ENCODE data around the gene GPC3. TPM values are rescaled to one million over a fixed set of nuclear protein-coding genes. Genes with fewer than 3 reads are reported as not detected.

The GPC3 gene
- total RNA-seq, 4 donors from 2014 or later, result 8.4 to 28.2 (median 20.4) TPM

- 83 to 87% methylated on average over 2 of the region's 2 CpGs for WGBS, 2 donors
- Histone ChIP-seq H3K9me3 (no peaks in the 10 kb centered on the region), H3K4me3 (replicated peaks in 1 of 3) (no peak overlapping the region), H3K36me3 (no peaks in the 10 kb centered on the region), H3K4me1 (peaks cover 0 to 4% of the 10 kb centered on the region in 2 donors), H3K27ac (no peak overlapping the region), H3K27me3 (peaks cover 4% of the 10 kb centered on the region)
- intact Hi-C loops (cut with DNase I), result no loop called here
- no peak for DNase-seq
- TF ChIP-seq CTCF (IDR thresholded peaks at IDR 0.05) (no peak), POLR2A (IDR thresholded peaks at IDR 0.05) (no peak)
Measured at GRCh38 chrX:133980406-133980805, 5.0 kb downstream of the GPC3 start.

- no peaks in the 10 kb centered on the region for H3K36me3 ChIP-seq
- no peak overlapping the region for H3K27ac ChIP-seq
- no peak for DNase-seq
- no peaks in the 10 kb centered on the region for H3K9me3 ChIP-seq
- no peaks in the 10 kb centered on the region for H3K4me1 ChIP-seq
- H3K4me3 ChIP-seq (replicated peaks in 1 of 3), result no peak overlapping the region
- TF ChIP-seq POLR2A (IDR thresholded peaks at IDR 0.05) (no peak), CTCF (IDR thresholded peaks at IDR 0.05) (no peak)
- intact Hi-C loops (cut with DNase I), result no loop called here
- peaks cover 4% of the 10 kb centered on the region for H3K27me3 ChIP-seq
- 80 to 90% methylated on average over 3 of the region's 3 CpGs for WGBS, 2 donors
Measured at GRCh38 chrX:133979641-133980230, 5.7 kb downstream of the GPC3 start.

GRCh38 chrX:133973704-133974103 lies 11.7 kb downstream of the GPC3 start:
- no peak for DNase-seq
- intact Hi-C loops (cut with DNase I), result no loop called here
- H3K4me1 ChIP-seq, result no peaks in the 10 kb centered on the region
- TF ChIP-seq POLR2A (IDR thresholded peaks at IDR 0.05) (no peak), CTCF (IDR thresholded peaks at IDR 0.05) (no peak)
- H3K4me3 ChIP-seq (replicated peaks in 1 of 3), result no peak overlapping the region
- no peaks in the 10 kb centered on the region for H3K27me3 ChIP-seq
- H3K36me3 ChIP-seq, result no peaks in the 10 kb centered on the region
- WGBS, 2 donors, result 84 to 96% methylated on average over 4 of the region's 4 CpGs
- no peaks in the 10 kb centered on the region for H3K9me3 ChIP-seq
- no peak overlapping the region for H3K27ac ChIP-seq

GRCh38 chrX:133972916-133973315 lies 12.5 kb downstream of the GPC3 start:
- H3K4me1 ChIP-seq, result no peaks in the 10 kb centered on the region
- no peak overlapping the region for H3K27ac ChIP-seq
- H3K4me3 ChIP-seq (replicated peaks in 1 of 3), result no peak overlapping the region
- H3K9me3 ChIP-seq, result no peaks in the 10 kb centered on the region
- DNase-seq, result no peak
- H3K27me3 ChIP-seq, result no peaks in the 10 kb centered on the region
- no peaks in the 10 kb centered on the region for H3K36me3 ChIP-seq
- intact Hi-C loops (cut with DNase I), result no loop called here
- TF ChIP-seq POLR2A (IDR thresholded peaks at IDR 0.05) (no peak), CTCF (IDR thresholded peaks at IDR 0.05) (no peak)
- 81 to 82% methylated on average over 4 of the region's 4 CpGs for WGBS, 2 donors

GRCh38 chrX:133971586-133971985 lies 13.8 kb downstream of the GPC3 start:
- intact Hi-C loops (cut with DNase I), result no loop called here
- no peak for DNase-seq
- no peaks in the 10 kb centered on the region for H3K9me3 ChIP-seq
- H3K27ac ChIP-seq, result no peak overlapping the region
- H3K36me3 ChIP-seq, result no peaks in the 10 kb centered on the region
- no peaks in the 10 kb centered on the region for H3K4me1 ChIP-seq
- H3K27me3 ChIP-seq, result no peaks in the 10 kb centered on the region
- no peak for TF ChIP-seq CTCF (IDR thresholded peaks at IDR 0.05)
- no peak overlapping the region for H3K4me3 ChIP-seq (replicated peaks in 1 of 3)
- WGBS, 2 donors, result 81 to 88% methylated on average over 3 of the region's 3 CpGs

Measured in thyroid gland (tissue), 4 donors.